IPS-NIHi7 (cell line): ENCODE results near the gene ARNT2.

Experiments used
- DNase-seq: peaks from one replicate; pipeline ENCODE4 v3.0.0; 2012; ENCODE audit warnings: mixed read lengths; ENCODE audit errors: extremely low spot score

ARNT2 gene

DNA sequence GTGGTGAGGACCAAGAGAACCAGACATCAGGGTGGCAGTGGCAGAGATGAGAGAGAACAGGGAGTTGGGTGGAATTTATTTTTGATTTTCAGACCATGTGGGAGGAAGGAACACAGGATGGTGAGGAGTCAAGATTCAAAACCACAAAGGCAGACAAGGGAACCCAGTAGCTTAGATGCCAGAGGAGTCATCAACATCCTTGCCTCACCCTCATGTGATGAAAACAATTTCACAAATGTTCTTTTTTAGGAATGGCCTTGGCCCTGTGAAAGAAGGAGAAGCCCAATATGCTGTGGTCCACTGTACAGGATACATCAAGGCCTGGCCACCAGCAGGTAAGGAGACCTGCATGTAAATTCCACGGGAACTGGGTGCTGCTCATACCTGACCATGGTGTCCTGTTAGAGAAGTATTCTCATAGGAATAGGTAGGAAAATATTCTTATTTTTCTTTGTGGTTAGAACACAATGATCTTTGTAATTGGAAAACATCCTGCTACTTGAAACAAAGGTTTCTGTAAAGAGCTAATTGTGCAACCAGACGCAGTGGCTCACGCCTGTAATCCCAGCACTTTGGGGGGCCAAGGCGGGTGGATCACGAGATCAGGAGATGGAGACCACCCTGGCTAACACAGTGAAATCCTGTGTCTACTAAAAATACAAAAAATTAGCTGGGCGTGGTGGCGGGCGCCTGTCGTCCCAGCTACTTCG lies 110.0 kb downstream of the ARNT2 start:
- no peak for DNase-seq

- DNase-seq: no peak
These were observed 113.1 kb downstream of the ARNT2 start for GRCh38 chr15:80517290-80517689.

DNA sequence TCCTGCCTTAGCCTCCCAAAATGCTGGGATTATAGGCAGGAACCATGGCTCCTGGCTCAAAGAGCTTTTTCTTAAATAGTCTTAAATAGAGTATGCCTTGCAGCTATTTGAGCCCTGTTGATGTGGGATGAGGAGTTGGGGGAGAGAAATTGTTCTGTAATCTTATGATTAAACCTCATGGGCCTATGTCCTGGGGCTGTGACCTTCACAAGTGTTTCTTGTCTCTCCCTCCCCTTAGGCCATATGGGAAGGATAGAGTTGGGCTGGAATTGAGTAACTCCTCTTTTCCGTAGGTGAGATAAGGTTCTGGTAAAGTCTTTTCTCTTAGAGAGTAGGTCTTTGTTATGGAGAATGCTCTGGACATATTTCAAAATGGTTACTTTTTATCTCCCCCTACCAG lies 114.3 kb downstream of the ARNT2 start:
- DNase-seq: no peak

DNA sequence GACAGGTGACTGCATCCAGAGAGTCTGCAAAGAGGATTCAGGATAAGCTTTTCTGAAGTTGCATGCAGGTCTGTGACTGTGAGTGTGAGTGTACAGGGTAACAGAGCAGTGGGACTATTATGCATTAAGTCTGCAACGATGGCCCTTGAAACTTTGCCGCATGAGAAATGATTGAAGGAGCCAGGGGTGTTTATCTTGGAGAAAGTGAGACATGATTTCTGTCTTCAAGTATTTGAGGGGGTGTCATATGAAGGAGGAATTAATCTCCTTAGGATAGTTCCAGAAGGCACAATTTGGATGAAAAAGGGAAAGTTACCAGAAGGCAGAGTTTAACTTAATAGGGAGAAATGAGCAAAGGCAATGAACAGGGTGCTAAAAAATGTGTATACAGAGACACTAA lies 119.6 kb downstream of the ARNT2 start:
- no peak for DNase-seq

- DNase-seq: no peak
These were observed 121.7 kb downstream of the ARNT2 start for GRCh38 chr15:80525853-80526252.

GRCh38 chr15:80526556-80527340 lies 122.6 kb downstream of the ARNT2 start:
- DNase-seq: no peak

DNA sequence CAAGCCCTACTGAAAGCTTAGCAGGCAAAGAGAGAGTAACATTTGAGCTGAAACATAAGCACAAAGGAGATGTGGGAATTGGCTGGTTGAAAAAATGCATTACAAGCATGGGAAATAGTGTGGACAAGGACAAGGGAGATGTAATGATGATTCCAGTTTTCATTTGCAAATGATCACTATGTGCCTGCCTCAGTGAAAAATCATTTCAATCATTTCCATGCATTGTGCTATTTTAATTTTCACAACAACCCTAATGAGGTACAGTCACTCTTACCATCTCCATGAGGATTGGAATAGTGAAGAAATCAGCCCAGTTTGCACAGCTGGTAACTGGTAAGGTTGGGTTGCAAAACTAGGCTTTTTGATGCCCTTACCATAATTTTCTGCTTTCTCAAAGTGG lies 123.2 kb downstream of the ARNT2 start:
- DNase-seq: no peak

- DNase-seq: no peak
These were observed 123.8 kb downstream of the ARNT2 start for GRCh38 chr15:80527961-80528360.

DNA sequence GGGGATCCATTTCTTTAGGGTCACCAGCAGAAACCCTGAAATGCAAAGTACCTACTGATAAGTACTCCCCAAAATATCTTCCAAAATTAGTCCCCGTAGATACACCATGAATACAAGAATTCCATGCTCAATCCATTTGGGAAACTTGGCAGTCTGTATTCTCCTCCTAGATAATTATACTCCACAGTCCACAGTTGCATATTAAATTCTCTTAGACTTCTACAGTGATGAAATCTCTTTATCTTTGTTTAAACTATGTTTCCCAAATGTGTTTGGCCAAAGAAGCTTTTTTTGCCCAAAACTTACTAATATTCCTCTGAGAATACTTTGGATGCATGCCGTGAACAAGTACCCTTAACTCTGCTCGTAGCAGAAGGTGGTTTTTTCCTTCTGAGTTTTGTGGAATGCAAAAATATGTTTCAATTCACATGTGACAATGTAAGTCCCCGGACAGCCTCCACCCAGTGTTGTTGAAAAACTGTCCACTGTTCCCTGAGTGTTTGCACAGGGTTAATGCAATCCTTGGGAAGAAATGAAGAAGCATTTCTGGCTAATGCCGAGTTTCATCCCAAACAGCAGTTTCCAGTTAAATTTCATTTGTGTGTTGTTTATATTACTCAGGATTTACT lies 126.7 kb downstream of the ARNT2 start:
- DNase-seq: no peak

DNA sequence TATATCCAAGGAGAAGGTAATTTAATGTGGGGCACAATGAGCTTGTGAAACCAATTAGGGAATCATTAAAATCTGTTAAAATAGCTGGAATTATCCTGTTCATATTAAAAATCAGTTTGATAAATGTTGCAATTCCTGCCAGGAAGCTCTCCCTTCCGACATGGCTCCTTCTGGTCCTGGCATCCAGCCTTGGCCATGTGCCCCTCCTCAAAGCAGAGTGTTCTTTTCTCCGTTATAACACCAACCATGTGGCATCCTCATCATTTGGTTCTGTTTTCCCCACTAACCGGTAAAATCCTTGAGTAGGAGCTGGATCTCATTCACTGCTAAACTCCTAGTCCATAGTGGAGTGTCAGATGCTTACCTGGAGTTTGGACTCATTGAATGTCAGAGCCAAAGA lies 127.2 kb downstream of the ARNT2 start:
- no peak for DNase-seq

DNA sequence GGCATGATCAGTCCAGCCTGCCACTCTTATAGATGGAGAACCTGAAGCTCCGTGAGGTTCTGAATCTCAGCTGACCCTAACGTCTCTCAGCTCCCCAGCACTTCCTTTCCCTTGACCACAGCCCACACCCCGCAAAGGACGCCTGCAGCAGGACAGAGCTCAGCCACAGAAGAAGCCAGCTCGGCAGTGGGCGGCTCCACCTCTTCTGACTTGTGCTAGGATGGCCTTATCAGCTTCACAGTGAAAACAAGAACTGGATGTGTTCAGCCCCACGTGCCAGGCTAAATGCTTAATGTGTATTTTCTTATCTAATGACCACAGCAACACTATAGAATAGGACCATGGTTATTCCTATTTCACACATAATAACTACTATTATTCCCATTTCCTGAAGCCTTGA lies 127.6 kb downstream of the ARNT2 start:
- no peak for DNase-seq

DNA sequence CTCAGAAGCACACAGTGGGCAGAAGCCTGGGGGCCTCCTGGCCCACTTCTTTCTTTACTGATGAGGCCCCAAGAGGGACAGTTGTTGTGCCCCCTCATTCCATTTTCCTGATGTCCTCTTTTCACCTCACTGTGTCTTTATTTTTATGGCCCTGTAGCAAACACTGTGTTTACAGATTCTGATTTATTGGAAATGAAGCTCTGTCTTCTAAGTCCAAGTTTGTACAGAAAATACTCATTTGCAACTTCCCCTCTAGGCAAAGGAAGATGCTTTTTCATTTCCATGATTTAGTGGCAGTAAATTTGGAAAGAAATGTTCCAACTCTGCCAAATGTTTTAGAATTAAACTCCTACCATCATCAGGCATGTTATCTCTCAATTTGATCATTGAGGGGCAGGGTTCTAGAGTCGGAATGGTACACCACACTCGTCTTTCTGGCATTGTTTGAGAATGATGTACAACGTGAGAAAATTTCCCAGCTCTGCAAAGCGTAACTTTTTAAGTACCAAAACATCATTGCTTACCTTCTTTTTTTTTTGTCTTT lies 129.7 kb downstream of the ARNT2 start:
- no peak for DNase-seq

DNA sequence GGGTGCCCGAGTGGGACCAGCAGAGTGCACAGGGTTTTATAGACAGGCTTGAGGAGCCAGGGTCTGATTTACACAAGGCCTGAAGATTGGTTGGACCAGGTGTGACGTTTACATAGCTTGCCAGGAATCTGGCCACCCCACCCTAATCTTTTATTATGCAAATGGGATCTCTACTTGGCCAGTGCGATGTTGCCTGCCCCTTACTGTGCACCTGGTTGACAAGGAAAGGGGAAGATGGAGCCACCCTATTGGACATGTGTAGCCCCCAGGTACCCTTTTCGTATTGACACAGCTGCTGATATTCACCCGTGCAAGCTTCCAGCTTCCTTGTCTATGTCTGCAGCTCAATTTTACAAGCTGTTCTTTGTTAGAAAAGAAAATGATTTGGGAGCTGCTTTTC lies 132.0 kb downstream of the ARNT2 start:
- no peak for DNase-seq

GRCh38 chr15:80536716-80537115 lies 132.5 kb downstream of the ARNT2 start:
- no peak for DNase-seq

DNA sequence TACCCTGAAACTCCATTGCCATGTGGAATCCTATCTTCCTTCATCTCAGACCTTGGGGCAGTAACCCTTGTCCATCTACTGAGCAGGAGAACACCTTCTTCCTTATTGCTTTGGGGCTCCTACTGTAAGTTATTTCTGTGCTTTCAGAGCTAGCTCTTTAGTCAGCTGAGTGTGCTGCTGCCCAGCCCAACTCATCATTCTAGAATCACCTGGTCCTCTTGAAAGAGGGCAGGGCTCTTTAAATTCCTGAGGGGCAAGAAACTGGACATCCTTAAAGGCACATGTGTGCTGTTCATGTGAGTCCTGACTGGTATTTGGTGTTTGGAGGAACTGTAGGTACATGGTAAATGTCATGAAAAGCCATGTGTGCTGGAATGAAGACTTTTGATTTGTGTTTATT lies 140.9 kb downstream of the ARNT2 start:
- DNase-seq: no peak

DNA sequence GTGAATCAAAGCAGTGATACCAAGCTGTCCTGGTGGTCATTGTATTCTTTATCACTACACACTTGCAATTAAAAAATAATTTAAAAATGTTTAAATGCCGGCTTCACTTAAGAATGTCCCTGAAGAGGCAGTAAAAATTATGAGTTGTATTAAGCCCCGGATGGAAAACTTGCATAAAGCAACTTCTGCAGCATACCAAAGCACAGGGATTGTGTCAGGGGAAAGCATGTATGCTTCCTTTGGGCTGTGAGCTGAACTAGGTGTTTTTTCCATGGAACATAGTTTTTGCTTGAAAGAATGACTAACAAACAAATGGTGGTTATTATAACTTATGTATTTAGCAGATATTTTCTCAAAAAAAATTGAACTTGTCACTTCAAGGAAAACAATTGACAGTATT lies 143.1 kb downstream of the ARNT2 start:
- no peak for DNase-seq

DNA sequence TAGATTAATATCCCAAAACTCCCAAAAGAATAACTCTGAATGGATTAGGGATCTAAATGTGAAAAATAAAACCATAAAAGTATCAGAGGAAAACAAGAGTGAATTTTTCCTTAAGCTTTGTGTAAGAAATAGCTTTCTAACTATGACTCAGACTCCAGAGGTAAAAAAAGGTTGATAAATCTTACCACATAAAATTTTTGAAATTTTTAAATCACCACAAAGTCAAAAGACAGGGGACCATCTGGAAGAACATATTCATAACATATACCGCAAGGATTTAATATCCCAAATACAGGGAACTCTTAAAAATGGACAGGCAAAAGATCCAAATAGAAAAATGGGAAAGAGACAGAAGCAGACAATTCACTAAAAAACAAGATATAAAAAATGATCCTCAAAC lies 145.0 kb downstream of the ARNT2 start:
- DNase-seq: no peak

GRCh38 chr15:80549654-80550053 lies 145.5 kb downstream of the ARNT2 start:
- DNase-seq: no peak

DNA sequence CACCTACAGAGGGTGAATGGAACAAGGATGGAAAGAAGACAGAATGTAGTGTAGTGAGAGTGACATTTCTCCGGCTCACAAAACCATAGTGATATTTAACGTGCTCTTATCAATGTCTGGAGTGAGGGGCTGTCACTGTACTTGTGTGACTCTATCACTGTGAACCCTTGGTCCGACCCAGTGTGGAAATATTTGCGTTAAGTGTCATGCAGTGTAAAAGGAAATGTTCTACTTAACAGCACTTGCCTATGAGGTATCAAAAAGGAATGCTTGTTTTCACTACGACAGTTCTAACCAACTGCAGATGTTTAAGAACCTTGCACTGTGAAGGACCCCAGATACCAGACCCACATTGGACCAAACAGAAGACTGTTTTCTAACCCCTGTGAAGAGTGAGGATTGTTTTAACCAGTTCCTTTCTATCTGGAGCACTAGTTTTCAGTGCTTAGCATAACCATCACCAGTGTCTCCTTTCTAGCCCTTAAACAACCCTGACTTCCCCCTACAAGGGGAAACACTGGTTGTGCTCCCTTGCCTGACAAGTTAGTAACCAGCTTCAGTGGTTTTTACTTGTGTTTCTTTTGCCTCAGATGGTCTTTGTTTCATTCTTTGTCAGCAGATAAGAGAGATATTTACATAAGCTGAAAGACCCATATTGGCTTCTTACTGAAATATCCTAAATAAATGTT lies 146.2 kb downstream of the ARNT2 start:
- DNase-seq: no peak

DNA sequence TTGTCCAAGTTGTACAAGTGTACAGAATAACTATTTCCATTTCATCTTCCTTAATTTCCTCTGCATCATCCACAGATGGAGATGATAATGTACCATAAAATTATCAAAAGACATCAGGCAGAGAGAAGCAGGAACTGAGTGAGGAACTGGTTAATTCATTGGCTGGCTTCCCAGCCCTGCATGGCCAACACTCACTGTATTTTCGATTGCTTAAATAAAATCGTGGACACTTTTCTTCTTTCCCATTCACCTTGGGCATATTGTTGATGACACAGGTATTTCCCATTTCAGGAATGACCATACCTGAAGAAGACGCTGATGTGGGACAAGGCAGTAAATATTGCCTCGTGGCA lies 146.7 kb downstream of the ARNT2 start:
- DNase-seq: no peak

- DNase-seq: no peak
These were observed 147.2 kb downstream of the ARNT2 start for GRCh38 chr15:80551348-80551747.

DNA sequence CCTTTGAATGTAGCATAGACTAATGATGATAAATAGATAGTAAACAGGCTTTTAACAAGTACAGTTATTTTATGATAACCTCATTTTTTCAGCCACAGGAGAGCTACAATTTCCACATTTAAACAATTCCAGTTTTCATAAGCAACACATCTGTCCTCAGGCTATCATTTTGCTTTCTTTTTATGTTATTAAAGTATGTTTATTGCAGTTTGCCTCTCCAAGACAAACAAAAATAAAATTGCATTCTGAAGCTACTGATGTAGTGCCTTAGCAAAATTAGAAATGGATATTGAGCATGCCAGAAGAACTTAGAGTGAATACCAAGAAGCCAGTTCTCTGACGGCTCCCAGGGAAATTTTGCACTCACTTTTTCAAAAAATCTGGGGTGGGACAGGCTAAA lies 150.4 kb downstream of the ARNT2 start:
- DNase-seq: no peak
